Astrocyte of the cerebellum (primary cell): ENCODE data around the gene DNAJC27.
A peak's percentile ranks its signal among the peaks of the same experiment; 100 is the strongest.

Source experiments
- DNase-seq: peaks from one replicate; pipeline ENCODE4 v3.0.0-alpha.2; 2011; ENCODE audit warnings: low read depth
- H3K4me3 ChIP-seq: 2 replicates; pipeline ENCODE4 v1.5.1; 2011; ENCODE audit warnings: mild to moderate bottlenecking, low read depth, low read length, moderate library complexity
- CTCF ChIP-seq: IDR thresholded peaks from 2 replicates; pipeline ENCODE4 v1.5.1; 2012; ENCODE audit warnings: low read length, low read depth, moderate library complexity, mild to moderate bottlenecking; ENCODE audit errors: missing control alignments
- in situ Hi-C: cut with HindIII; loops from 2 replicates; pipeline ENCODE4 v1.10.0; 2017; ENCODE audit warnings: low sequenced_read_pairs

The DNAJC27 gene

DNA sequence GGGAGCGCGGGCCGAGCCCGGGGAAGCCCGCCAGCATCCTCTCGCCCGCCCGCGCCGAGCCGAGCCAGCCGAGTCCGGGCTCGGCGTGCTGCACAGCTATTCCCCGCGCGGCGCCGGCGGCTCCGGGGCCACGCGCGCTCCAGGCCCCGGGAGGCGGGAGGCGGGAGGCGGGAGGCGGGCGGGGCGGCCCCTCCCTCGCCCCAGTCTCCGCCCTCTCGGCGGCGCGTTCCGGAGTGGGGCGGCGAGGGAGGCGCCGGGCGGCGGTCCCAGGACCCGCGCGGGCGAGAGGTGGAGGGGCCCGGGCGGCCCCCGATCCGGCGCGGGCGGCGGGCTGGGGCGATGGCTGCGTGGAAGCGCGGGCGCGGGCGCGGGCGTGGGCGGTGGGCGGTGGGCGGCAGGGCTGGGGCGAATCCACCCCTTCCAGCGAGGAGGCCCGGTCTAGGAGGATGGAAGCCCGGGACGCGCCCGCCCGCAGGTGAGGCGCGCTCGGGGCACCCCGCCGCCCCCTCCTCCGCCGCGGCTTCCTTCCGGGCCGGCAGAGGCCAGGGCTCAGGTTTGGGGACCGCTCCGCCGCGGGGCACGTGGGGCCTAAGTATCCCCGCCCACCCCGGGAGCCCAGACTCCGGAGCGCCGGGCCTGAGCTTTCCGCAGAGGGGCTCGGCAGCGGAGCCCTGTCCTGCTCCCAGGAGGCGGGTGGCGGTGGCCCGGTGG lies 51.5 kb downstream of the DNAJC27 start, which contains the start of gene ADCY3:
TSS of gene ADCY3 (minus strand) at position 140 of the 711 bp plus-strand sequence. CDS start 1,250 bp downstream, outside the sequence.
- peak within 1 kb of the TSS; percentile 48 for H3K4me3 ChIP-seq
- in situ Hi-C loops, result no loop called here
- no peak for DNase-seq
- TF ChIP-seq CTCF, result no peak

DNA sequence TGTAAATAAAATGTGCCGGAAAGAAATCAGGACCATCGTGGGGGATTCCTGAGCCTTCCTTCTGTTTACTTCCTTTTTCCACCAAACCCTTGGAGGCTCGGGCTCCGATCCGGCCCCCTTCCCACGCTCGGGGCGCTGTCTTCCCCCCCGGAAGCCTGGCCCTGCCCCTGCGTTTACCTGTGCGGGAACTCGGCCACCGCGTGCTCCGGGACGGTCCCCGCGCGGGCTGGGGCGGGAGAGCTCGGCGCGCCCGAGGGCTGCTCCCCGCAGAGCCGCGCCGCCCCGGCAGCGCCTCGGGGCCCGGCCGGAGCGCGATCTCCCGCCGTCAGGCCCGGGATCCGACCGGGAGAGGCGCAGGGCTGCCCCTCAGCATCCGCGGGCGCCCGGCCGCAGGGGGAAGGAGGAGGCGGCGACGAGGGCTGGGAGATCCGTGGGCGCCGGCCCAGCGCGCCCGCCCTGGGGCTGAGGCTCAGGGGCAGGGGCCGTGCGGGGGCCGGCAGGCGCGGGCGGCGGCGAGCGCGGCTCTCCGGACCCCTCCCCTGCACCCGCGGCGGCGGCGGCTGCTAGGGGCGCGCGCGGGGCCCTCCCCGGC lies 52.2 kb downstream of the DNAJC27 start:
- in situ Hi-C loops, result no loop called here
- DNase-seq, result no peak
- H3K4me3 ChIP-seq, result peak overlapping the region; percentile 48
- TF ChIP-seq CTCF, result no peak

DNA sequence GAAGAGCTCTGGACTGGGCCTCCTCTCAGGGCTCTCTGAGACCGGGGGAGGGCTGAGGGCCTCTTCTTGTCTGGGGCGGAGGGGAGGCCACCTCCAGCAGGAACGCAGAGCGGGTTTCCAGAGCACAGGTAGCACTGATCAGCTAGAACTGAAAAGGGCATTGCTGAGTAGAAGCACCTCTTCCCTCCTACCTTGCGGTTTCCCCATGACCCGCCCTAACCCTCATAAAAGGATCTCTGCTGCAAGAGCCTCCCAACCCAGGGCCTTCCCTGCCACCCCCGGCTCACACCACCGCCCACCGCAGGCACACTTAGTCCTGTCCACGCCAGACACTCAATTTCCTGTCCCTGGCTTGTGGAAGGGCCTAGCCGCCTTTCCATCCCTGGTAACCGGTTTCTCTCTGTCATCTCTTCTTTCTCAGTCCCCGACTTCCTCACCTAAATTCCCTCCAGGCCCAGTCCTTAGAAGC lies 52.7 kb downstream of the DNAJC27 start:
- in situ Hi-C loops, result no loop called here
- no peak for TF ChIP-seq CTCF
- peak overlapping the region; percentile 48 for H3K4me3 ChIP-seq
- DNase-seq, result no peak

DNA sequence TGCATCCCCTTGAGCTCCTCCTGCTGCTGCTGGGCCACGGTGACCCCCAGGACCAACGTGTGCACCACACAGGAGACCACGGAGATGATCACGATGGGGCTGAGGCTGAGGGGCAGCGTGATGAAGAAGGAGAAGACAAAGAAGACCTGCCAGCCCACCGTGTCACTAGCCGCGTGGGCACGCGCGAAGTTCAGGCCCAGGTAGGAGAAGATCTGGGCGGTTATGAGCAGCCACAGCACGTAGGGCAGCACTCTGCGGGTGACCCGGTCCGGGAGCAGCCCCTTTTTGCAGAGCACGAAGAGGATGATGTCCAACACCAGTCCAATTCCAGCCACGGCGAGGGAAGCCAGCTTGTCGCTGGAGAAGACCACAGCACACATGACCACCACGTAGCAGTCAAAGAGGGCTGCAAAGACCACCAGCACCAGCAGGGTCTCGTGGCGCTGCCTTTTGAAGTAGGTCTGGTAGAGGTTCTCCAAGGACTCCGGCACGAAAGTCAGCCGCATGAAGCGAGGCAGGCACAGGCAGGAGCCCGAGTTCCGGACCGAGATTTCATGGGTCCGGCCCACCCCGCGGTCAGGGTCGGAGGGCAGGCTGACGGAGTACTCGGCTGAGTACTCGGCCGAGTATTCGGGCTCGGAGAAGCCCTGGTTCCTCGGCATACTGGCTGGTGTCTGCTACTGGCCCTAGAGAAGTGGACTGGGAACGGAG lies 53.3 kb downstream of the DNAJC27 start:
- no peak for TF ChIP-seq CTCF
- in situ Hi-C loops, result no loop called here
- H3K4me3 ChIP-seq, result no peak overlapping the region
- DNase-seq, result no peak

DNA sequence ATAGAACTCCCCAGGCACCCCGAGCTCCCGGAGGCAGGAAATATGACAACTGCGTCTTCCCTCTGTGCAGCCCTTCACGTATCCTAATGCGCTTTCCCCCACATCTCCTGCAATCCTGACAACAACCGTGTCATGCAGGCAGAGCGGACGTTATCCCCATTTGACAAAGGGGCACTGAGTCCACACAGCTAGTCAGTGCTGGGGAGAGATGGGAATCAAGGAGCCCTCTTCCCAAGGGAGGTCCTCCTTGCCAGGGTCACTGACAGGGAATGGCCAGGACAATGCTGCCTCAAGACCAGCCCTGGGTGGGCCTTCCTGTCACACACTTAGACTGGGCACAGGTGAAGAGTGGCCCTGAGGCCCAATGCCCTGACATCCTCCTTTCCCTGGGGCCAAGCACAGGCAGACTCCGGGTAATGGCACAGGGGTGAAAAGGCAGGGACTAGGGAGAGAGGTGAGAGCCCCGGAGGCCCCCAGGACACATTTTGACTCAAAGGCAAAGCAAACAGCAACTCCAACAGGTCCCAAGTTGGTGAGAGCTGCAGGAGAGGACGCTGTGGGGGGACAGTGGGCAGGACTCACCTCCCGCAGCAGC lies 53.9 kb downstream of the DNAJC27 start:
- H3K4me3 ChIP-seq, result no peak overlapping the region
- in situ Hi-C loops, result no loop called here
- DNase-seq, result no peak
- no peak for TF ChIP-seq CTCF

DNA sequence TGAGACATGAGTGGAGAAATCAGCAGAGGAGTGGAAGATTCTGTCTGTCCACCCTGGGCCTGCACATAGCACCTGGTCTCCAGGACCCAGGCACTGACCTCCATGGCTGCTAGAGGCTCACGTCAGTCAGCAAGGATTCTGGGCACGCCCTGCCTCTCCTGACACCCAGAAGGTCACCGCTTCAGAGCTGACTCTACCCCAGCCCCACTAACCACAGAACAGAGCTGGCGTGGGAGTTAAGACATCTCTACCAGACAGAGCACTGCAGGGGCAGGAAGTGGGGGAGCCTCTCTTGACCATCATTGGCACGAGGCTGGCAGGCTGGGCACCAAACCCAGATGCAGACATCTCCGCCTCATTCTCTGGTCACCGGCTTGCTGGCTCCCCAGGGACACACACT lies 54.7 kb downstream of the DNAJC27 start:
- no peak overlapping the region for H3K4me3 ChIP-seq
- in situ Hi-C loops, result no loop called here
- no peak for TF ChIP-seq CTCF
- DNase-seq, result no peak
